NK-92 (cell line): ENCODE data around the gene TMTC2.

Source experiments
- DNase-seq: peaks from one replicate; lab custom pipeline; 2025; ENCODE audit not compliant: unreplicated experiment; lab: John Stamatoyannopoulos, UW

The TMTC2 gene

GRCh38 chr12:83179999-83180398 lies 493.3 kb downstream of the TMTC2 start:
- no peak for DNase-seq

- no peak for DNase-seq
Measured at GRCh38 chr12:83181074-83181473, 494.4 kb downstream of the TMTC2 start.

- no peak for DNase-seq
Measured at GRCh38 chr12:83183132-83183531, 496.4 kb downstream of the TMTC2 start.
